Urinary bladder (tissue), 4 donors: ENCODE results near the gene UBE2J2. TPM values are rescaled to one million over a fixed set of nuclear protein-coding genes. Genes with fewer than 3 reads are reported as not detected.

Source experiments
- DNase-seq: peaks from one replicate; pipeline ENCODE4 v3.0.0-alpha.2; 2015; ENCODE audit errors: extremely low spot score
- H3K27ac ChIP-seq: one replicate; pipeline ENCODE4 v1.5.1; 2013; ENCODE audit warnings: low read depth, mild to moderate bottlenecking, moderate library complexity
- H3K36me3 ChIP-seq: one replicate; pipeline ENCODE4 v1.6.1; 2013; ENCODE audit warnings: mild to moderate bottlenecking, moderate library complexity; ENCODE audit not compliant: insufficient read depth
- H3K4me1 ChIP-seq: one replicate; pipeline ENCODE4 v1.6.1; 2013; ENCODE audit warnings: mild to moderate bottlenecking, moderate library complexity; ENCODE audit not compliant: insufficient read depth
- H3K4me3 ChIP-seq: one replicate; pipeline ENCODE4 v1.5.1; 2013; ENCODE audit warnings: low read depth, low read length
- WGBS: extraction: QIAGEN DNeasy Blood & Tissue Kit; methylation state at CpG from one replicate; pipeline ENCODE4 v1.1.7; 2013; 5-methylcytosine and 5-hydroxymethylcytosine counted together
- polyA plus RNA-seq: library from polyadenylated mRNA; stranded (reverse); fragments of 200-250 nt; gene quantifications from one replicate; pipeline ENCODE4 v1.2.3, GENCODE V29; 2013
- total RNA-seq: library from RNA; depleted of rRNA; stranded (reverse); fragments of >200 nt; gene quantifications from one replicate; pipeline ENCODE4 v1.2.3, GENCODE V29; 2014
- donor health status: healthy with polysubstance abuse.
- donor health status: healthy.

UBE2J2 gene
- total and polyA plus RNA-seq, 2 donors = 36.3 to 47.0 TPM

GRCh38 chr1:1228187-1228586 lies 45.5 kb downstream of the UBE2J2 start:
- no peak for DNase-seq
- Histone ChIP-seq H3K27ac (no peak overlapping the region), H3K36me3 (peaks cover 2% of the 10 kb centered on the region), H3K4me1 (no peaks in the 10 kb centered on the region), H3K4me3 (no peak overlapping the region)
- WGBS = 91% methylated on average over 30 of the region's 30 CpGs

- no peaks in the 10 kb centered on the region for H3K4me1 ChIP-seq
- 97% methylated on average over 25 of the region's 25 CpGs for WGBS
- no peak for DNase-seq
- H3K36me3 ChIP-seq = peaks cover 2% of the 10 kb centered on the region
- H3K27ac ChIP-seq = no peak overlapping the region
- H3K4me3 ChIP-seq = no peak overlapping the region
These were observed 46.3 kb downstream of the UBE2J2 start for GRCh38 chr1:1227386-1227785.

GRCh38 chr1:1226566-1227362 lies 46.9 kb downstream of the UBE2J2 start:
- WGBS = 90% methylated on average over 44 of the region's 44 CpGs
- H3K4me1 ChIP-seq = no peaks in the 10 kb centered on the region
- H3K4me3 ChIP-seq = no peak overlapping the region
- no peak for DNase-seq
- no peak overlapping the region for H3K27ac ChIP-seq
- H3K36me3 ChIP-seq = peaks cover 2% of the 10 kb centered on the region

GRCh38 chr1:1225913-1226312 lies 47.7 kb downstream of the UBE2J2 start:
- no peaks in the 10 kb centered on the region for H3K4me1 ChIP-seq
- H3K4me3 ChIP-seq = no peak overlapping the region
- no peak overlapping the region for H3K27ac ChIP-seq
- peaks cover 4% of the 10 kb centered on the region for H3K36me3 ChIP-seq
- DNase-seq = no peak
- WGBS = 87% methylated on average over 18 of the region's 18 CpGs

GRCh38 chr1:1225238-1225845 lies 48.3 kb downstream of the UBE2J2 start:
- WGBS = 88% methylated on average over 34 of the region's 34 CpGs
- no peak for DNase-seq
- Histone ChIP-seq H3K36me3 (peaks cover 6% of the 10 kb centered on the region), H3K27ac (no peak overlapping the region), H3K4me1 (no peaks in the 10 kb centered on the region), H3K4me3 (no peak overlapping the region)

GRCh38 chr1:1223891-1224290 lies 49.8 kb downstream of the UBE2J2 start:
- WGBS = 93% methylated on average over 21 of the region's 21 CpGs
- Histone ChIP-seq H3K4me3 (no peak overlapping the region), H3K36me3 (peaks cover 6% of the 10 kb centered on the region), H3K4me1 (no peaks in the 10 kb centered on the region), H3K27ac (no peak overlapping the region)
- no peak for DNase-seq

- Histone ChIP-seq H3K36me3 (peaks cover 6% of the 10 kb centered on the region), H3K4me3 (no peak overlapping the region), H3K4me1 (no peaks in the 10 kb centered on the region), H3K27ac (no peak overlapping the region)
- DNase-seq = no peak
- 95% methylated on average over 15 of the region's 15 CpGs for WGBS
These were observed 50.3 kb downstream of the UBE2J2 start for GRCh38 chr1:1223321-1223720.

GRCh38 chr1:1222575-1223225 lies 51.0 kb downstream of the UBE2J2 start:
- no peaks in the 10 kb centered on the region for H3K4me1 ChIP-seq
- H3K36me3 ChIP-seq = peaks cover 6% of the 10 kb centered on the region
- 92% methylated on average over 44 of the region's 44 CpGs for WGBS
- no peak for DNase-seq
- no peak overlapping the region for H3K27ac ChIP-seq
- no peak overlapping the region for H3K4me3 ChIP-seq

- Histone ChIP-seq H3K4me1 (no peaks in the 10 kb centered on the region), H3K4me3 (no peak overlapping the region), H3K36me3 (peaks cover 6% of the 10 kb centered on the region), H3K27ac (no peak overlapping the region)
- no peak for DNase-seq
- 87% methylated on average over 30 of the region's 30 CpGs for WGBS
These were observed 51.6 kb downstream of the UBE2J2 start for GRCh38 chr1:1221887-1222574.

GRCh38 chr1:1220197-1220596 lies 53.5 kb downstream of the UBE2J2 start:
- Histone ChIP-seq H3K36me3 (peaks cover 6% of the 10 kb centered on the region), H3K27ac (no peak overlapping the region), H3K4me1 (no peaks in the 10 kb centered on the region), H3K4me3 (no peak overlapping the region)
- no peak for DNase-seq
- 88% methylated on average over 24 of the region's 24 CpGs for WGBS

- WGBS = 92% methylated on average over 20 of the region's 20 CpGs
- peaks cover 6% of the 10 kb centered on the region for H3K36me3 ChIP-seq
- H3K27ac ChIP-seq = no peak overlapping the region
- no peak for DNase-seq
- no peaks in the 10 kb centered on the region for H3K4me1 ChIP-seq
- no peak overlapping the region for H3K4me3 ChIP-seq
These were observed 54.3 kb downstream of the UBE2J2 start for GRCh38 chr1:1219341-1219740.

GRCh38 chr1:1218524-1219200 lies 55.0 kb downstream of the UBE2J2 start:
- H3K27ac ChIP-seq = no peak overlapping the region
- 93% methylated on average over 36 of the region's 36 CpGs for WGBS
- DNase-seq = no peak
- H3K4me3 ChIP-seq = no peak overlapping the region
- H3K4me1 ChIP-seq = no peaks in the 10 kb centered on the region
- H3K36me3 ChIP-seq = peaks cover 6% of the 10 kb centered on the region
